NCI-H82 treated with DMSO at 0.1 percent for 48 hours (cell line): ENCODE measurements around the gene ATG3.
"Not testable (repeated sequence)": the region's sequence is repeated elsewhere in the genome, so short reads cannot be mapped to it uniquely, and the experiment has no call there.

Experiments used
- DNase-seq: peaks from one replicate; lab custom pipeline; 2025; ENCODE audit not compliant: unreplicated experiment; lab: John Stamatoyannopoulos, UW

ATG3 gene

DNA sequence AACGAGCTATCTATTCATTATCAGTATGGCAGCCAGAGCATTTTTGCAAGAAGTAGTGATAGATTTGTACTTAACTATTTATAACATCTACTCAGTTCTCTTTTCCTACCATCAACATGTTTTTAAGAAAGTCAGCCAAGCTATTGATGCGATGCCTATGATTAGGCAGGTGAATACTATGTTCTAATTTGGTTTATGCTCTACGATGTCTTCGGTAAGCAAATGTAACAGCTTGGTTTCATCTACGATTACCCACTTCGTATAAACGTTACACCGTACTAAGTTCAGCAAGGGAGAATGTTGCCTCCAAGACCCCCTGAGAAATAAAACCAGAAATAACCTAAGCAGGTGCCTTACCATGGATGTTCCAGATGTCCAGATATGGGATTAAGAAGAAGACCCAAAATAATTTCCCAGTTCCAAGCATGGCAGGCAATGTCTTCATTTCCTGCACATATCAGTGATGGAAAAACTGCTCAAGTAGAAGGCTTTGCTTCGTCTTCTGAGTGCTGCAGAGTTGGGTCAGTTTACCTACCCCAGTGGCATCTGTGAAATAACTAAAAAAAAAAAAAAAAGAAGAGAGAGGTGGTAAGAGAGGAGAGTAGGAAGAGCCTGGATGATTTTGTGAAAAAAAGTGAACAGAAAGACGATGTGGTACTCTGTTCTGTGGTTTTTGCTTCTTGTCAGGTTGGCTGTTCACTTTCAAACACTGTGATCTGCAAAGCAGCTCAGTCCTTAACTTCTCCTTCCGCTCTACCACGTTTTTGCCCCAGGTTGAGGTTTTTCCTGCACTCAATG, 62.6 kb downstream of the ATG3 start, which contains the start of gene BTLA:
TSS of gene BTLA (minus strand) at position 559 of the 798 bp plus-strand sequence. CDS start at position 445, 114 bp downstream.
- no peak for DNase-seq

DNA sequence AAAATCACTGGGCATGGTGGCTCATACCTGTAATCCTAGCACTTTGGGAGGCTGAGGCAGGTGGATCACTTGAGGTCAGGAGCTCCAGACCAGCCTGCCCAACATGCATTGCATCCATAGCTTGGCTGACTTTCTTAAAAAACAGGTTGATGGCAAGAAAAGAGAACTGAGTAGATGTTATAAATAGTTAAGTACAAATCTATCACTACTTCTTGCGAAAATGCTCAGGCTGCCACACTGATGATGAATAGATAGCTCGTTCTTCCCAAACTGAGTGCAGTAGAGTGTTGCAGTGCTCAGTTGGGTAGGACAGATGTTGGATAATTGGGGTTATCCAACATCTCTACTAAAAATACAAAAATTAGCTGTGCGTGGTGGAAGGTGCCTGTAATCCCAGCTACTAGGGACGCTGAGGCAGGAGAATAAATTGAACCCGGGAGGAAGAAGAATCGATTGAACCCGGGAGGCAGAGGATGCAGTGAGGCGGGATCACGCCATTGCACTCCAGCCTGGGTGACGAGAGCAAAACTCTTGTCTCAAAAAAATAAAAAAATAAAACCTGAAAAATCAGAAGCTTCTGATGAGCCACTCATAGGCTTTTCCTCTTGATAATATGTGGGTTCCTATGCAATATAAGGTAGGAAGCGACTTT, 63.7 kb downstream of the ATG3 start:
- no peak for DNase-seq

DNA sequence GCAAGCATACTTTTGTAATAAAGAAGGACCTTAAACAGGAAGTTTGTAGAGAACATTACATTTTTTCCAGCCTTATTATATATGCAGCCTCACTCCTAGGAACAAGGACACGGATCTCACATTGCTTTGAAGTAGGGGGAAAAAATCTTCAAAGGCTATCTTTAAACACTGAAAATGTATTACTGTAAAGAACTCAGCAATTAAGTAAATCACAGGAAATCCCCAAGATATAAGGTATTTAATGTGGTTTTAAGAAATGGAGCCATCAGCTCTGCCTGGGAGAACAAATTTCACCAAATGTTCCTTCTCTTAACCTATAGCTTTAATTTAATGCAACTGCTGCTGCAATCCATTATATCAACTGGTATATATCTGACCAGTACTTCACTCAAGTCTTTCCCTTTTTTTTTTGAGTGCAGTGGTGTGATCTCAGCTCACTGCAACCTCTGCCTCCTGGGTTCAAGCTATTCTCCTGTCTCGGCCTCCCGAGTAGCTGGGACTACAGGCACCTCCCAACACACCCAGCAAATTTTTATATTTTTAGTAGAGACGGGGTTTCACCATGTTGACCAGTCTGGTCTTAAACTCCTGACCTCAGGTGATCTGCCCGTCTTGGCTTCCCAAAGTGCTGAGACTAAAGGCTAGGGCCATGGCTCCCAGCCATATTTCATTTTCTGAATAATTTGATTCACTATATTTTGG, 65.2 kb downstream of the ATG3 start:
- no peak for DNase-seq

DNA sequence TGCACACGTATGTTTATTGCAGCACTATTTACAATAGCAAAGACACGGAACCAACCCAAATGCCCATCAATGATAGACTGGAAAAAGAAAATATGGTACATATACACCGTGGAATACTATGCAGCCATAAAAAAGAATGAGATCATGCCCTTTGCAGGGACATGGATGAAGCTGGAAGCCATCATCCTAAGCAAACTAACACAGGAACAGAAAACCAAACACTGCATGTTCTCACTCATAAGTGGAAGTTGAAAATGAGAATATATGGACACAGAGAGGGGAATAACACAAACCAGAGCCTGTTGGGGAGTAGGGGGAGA, 67.4 kb downstream of the ATG3 start:
- not testable (repeated sequence) for DNase-seq

DNA sequence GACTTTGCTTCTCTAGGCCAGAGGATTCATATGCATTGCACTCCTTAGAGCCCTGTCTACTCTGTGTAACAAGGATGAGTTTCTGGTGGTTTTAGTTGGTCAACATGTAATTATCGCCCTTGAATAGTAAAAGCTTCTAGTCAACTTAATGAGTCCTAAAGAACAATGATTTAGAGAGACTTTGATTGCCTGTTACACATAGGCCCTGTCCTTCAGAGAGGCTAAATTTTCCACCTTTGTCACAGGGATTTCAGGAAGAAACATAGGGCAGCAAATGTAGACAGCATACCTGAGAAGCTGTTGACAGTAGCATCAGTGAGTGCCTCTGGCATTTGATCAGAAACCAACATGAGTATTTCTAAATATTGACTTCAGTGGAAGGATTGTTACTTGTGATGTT, 69.6 kb downstream of the ATG3 start:
- DNase-seq = no peak

DNA sequence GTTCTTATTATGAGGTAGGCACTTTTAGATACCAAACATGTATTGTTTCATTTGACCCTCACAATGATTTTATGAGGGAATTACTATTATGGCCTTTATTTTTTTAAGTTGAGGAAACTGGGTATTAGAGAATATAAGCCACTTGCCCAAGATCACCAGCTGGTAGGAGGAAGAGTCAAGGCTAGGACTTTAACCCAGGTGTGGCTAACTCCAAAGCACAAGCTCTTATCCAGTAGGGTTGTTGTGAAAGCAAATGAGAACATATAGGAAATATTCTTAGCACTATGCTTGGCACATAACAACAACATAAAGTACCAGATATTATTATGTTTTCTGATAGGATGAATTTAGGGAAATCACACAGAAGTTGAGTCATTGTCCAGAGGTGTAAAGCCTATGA, 70.4 kb downstream of the ATG3 start:
- DNase-seq = no peak

DNA sequence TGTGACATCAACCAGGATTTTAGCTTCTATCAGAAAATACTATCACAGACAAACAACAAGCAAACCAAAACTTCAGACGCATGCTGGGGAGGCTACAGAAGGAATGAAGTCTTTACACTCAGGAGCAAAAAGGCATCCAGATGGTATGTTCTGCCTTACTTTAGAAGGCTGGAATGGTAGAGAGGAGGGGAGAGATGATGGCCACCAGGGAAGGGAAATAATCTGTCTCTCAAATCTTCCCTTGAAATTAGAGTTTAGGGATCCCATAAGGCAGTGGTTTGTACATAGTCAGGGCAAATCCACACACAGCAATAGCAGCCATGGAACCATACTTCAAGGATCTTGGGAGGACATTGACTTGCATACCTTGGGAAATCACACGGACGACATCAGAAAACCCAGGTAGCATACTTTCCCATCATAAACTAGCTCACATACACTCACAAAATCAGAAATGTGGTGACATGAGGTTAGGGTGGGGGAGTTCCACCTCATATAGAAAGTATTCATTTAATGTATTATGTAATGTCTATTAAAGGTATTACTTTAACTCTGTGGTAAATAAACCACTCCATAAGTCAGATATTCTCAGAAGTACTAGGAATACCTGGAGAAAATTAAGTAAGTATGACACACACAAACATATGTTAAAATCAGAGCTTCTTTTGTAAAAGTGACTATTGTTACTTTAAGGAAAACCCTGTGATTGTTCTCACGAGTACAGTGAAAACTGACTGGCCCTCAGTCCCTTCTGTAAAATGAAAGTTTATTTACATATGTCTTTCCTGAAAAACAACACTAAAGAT, 71.9 kb downstream of the ATG3 start:
- DNase-seq = no peak

DNA sequence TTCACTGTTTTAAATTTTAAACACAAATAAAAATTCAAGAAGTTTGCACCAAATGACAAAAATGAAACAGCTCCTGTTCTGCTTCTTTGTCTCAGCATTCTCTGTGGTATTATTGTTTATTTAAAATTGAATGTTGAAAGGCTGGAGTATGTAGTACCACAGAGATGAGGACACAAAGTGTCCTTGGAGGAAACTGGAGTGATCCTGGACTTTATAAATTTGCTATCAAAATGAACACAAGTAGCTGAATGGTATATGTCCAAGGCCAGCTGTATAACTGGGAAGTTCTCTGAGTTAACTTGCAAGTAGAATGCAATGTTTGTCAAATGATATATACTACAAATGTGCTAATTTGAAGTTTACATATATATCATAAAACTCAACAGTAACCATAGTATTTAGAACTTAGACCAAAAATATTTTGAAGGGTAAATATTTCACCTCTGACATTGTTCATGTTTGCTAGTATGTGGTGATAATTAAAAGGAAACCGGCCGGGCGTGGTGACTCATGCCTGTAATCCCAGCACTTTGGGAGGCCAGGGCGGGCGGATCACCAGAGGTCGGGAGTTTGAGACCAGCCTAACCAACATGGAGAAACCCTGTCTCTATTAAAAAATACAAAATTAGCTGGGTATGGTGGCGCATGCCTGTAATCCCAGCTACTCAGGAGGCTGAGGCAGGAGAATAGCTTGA, 74.8 kb downstream of the ATG3 start:
- DNase-seq = no peak

DNA sequence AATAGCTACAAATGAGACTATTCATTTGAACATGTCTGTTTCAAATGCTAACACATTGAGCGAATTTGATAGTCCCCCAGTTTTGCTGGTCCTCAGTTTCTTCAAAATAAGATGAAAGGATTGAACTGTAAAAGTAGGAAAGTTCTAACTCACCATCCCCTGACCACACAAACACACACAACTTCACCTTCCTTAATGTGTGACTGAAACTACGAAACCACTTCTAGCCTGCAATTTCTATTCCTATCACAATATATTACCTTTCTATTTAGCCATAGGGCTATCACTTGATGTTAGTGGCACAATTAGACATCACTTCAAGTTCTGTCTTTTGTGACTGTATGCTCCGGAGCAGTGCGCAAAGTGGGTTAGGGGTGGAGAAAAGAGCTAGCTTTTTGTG, 77.4 kb downstream of the ATG3 start:
- DNase-seq = no peak

DNA sequence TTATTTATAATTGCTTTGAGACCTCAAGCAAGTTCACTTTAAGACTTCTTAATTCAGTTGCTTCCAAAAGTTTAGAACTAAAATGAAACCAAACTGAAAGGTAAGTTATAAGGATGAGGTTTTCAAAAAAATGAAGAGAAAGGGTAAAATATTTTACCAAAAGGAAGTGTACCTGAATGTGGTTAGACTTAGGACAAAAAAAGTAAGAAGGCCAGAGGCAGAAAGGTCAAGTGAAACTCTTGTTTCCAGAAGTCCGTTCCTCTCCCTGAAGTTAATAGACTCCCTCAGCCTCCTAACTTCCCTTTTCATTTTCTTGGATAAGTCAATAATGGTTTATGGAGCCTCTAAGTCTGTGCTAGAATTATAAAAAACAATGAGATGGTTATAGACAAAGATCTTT, 79.1 kb downstream of the ATG3 start:
- no peak for DNase-seq
